IMR-90 (cell line): Measurements from ENCODE around the gene WIPI1.

Experiments used
- MAFK ChIP-seq: IDR thresholded peaks from 2 replicates; pipeline ENCODE4 v1.6.1; 2012; ENCODE audit warnings: low read depth, low read length, improper control_type of control experiment
- POLR2A ChIP-seq: IDR thresholded peaks from 2 replicates; pipeline ENCODE4 v1.6.1; 2012; ENCODE audit warnings: mild to moderate bottlenecking, low read depth, low read length
- RAD21 ChIP-seq: IDR thresholded peaks from 2 replicates; pipeline ENCODE4 v1.6.1; 2012; ENCODE audit warnings: low read length, improper control_type of control experiment
- RFX5 ChIP-seq: IDR thresholded peaks from 2 replicates; pipeline ENCODE4 v1.8.0; 2012; ENCODE audit warnings: low read depth, mild to moderate bottlenecking, low read length, moderate library complexity
- TF ChIP-seq, protein P1 (sequence below): conservative IDR thresholded peaks from 2 replicates; pipeline ENCODE4 v1.5.1; 2012; ENCODE audit warnings: mild to moderate bottlenecking, low read depth, low read length, improper control_type of control experiment

DNA sequence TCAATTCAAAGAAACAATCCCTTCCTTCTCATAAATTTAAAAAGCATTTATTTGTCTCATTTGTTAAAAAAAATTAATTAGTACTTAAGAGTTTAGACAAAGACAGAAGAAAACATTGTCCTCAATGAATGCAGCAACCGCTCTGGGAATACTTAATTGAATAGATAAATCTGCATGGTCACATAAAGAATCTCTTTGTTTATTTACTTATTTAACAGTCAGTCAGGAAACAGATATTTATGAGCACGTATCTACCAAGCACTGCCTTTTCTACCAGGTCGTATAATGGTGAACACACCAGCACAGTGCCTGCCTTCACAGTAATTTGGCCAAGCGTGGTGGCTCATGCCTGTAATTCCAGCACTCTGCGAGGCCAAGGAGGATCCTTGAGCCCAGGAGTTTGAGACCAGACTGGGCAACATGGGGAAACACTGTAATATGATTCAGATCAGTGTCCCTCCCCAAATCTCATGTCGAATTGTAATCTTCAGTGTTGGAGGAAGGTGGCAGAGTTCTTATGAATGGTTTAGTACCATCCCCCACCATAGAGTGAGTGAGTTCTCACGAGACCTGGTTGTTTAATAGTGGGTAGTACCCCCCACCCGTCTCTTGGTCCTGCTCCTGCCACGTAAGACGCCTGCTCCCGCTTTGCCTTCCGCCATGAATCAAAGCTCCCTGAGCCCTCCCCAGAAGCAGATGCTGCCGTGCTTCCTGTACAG, 8.1 kb downstream of the WIPI1 start:
- no peak for TF ChIP-seq RFX5
- no peak for TF ChIP-seq MAFK
- TF ChIP-seq, protein P1, sequence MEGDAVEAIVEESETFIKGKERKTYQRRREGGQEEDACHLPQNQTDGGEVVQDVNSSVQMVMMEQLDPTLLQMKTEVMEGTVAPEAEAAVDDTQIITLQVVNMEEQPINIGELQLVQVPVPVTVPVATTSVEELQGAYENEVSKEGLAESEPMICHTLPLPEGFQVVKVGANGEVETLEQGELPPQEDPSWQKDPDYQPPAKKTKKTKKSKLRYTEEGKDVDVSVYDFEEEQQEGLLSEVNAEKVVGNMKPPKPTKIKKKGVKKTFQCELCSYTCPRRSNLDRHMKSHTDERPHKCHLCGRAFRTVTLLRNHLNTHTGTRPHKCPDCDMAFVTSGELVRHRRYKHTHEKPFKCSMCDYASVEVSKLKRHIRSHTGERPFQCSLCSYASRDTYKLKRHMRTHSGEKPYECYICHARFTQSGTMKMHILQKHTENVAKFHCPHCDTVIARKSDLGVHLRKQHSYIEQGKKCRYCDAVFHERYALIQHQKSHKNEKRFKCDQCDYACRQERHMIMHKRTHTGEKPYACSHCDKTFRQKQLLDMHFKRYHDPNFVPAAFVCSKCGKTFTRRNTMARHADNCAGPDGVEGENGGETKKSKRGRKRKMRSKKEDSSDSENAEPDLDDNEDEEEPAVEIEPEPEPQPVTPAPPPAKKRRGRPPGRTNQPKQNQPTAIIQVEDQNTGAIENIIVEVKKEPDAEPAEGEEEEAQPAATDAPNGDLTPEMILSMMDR, result no peak
- no peak for TF ChIP-seq POLR2A
- TF ChIP-seq RAD21, result no peak
